ENCODE measurements around the gene AGBL4.

AGBL4 gene

DNA sequence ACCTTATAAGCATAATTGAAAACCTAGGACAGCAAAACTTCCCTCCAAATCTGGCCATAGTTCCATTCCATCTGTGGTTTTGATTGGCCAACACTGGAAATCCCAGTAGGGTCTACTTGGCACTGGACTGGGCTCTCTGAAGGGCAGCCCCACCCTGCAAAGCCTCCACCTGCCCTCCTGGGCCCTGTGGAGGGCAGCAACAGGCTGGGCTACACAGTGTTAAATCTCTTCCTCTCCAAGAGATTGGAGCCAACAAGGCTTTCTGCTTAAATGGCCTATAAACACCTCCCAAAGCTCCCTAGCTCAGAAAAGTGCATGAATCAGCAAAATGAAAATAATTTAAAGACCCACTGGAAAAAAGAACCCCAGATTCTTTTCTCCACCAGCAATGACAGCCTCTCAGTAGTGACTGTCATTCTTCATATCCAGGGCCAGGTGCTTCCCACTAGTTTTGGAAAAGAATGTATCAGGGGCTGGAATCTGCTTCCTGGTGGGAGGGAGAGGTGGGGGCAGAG, 1305.6 kb downstream of the AGBL4 start:
- Histone ChIP-seq H3K4me1 (no peaks in the 10 kb centered on the region), H3K4me3 (no peak overlapping the region), H3K27ac (no peak overlapping the region), H3K36me3 (no peaks in the 10 kb centered on the region), H3K27me3 (no peaks in the 10 kb centered on the region), H3K9me3 (no peaks in the 10 kb centered on the region)
- TF ChIP-seq, protein P1, sequence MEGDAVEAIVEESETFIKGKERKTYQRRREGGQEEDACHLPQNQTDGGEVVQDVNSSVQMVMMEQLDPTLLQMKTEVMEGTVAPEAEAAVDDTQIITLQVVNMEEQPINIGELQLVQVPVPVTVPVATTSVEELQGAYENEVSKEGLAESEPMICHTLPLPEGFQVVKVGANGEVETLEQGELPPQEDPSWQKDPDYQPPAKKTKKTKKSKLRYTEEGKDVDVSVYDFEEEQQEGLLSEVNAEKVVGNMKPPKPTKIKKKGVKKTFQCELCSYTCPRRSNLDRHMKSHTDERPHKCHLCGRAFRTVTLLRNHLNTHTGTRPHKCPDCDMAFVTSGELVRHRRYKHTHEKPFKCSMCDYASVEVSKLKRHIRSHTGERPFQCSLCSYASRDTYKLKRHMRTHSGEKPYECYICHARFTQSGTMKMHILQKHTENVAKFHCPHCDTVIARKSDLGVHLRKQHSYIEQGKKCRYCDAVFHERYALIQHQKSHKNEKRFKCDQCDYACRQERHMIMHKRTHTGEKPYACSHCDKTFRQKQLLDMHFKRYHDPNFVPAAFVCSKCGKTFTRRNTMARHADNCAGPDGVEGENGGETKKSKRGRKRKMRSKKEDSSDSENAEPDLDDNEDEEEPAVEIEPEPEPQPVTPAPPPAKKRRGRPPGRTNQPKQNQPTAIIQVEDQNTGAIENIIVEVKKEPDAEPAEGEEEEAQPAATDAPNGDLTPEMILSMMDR (IDR thresholded peaks at IDR 0.05), result no peak
- intact Hi-C loops (cut with DNase I; ENCODE audit: low total_unique reads), result no loop called here
- DNase-seq, result no peak

DNA sequence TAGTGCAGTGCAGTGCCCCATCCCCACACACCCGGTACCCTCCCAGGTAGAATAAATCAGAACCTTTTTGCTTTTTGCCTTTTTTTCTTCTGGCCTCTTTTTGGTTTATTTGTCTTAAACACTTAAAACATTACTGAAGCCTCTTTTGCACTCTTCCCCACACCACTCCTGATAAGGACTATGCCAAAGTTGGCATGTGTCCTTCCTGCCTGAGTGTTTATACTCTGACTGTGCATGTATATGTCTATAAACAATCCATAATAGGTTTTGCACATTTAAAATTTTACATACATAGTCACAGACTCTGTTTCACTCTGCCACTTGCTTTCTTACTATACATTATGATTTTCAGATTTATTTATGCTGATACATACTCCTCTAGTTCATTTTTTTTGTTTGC, 1306.7 kb downstream of the AGBL4 start:
- DNase-seq, result no peak
- Histone ChIP-seq H3K9me3 (no peaks in the 10 kb centered on the region), H3K36me3 (no peaks in the 10 kb centered on the region), H3K4me1 (no peaks in the 10 kb centered on the region), H3K4me3 (no peak overlapping the region), H3K27ac (no peak overlapping the region), H3K27me3 (no peaks in the 10 kb centered on the region)
- TF ChIP-seq, protein P1 (IDR thresholded peaks at IDR 0.05), result no peak
- intact Hi-C loops (cut with DNase I; ENCODE audit: low total_unique reads), result no loop called here

DNA sequence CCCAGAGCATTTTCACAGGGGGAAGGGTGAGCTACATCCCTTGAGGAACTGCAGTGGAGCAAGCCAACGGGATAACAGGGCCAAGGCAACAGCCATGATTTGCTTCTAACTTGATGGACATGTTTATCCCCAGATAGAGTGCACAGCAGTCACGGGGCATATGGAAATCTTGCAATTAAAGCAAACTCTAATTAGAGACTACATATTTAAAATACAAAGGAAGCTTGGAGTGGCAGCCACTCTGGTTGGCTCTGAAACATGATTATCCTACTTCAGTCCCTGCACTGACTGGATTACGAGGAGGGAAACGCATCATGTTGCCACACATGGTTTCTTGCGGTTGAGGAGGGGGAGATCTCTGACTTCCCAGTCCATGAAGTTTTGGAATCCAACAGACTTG, 1307.8 kb downstream of the AGBL4 start:
- TF ChIP-seq, protein P1 (IDR thresholded peaks at IDR 0.05), result no peak
- Histone ChIP-seq H3K4me1 (no peaks in the 10 kb centered on the region), H3K9me3 (no peaks in the 10 kb centered on the region), H3K27me3 (no peaks in the 10 kb centered on the region), H3K27ac (no peak overlapping the region), H3K4me3 (no peak overlapping the region), H3K36me3 (no peaks in the 10 kb centered on the region)
- no peak for DNase-seq
- intact Hi-C loops (cut with DNase I; ENCODE audit: low total_unique reads), result no loop called here

DNA sequence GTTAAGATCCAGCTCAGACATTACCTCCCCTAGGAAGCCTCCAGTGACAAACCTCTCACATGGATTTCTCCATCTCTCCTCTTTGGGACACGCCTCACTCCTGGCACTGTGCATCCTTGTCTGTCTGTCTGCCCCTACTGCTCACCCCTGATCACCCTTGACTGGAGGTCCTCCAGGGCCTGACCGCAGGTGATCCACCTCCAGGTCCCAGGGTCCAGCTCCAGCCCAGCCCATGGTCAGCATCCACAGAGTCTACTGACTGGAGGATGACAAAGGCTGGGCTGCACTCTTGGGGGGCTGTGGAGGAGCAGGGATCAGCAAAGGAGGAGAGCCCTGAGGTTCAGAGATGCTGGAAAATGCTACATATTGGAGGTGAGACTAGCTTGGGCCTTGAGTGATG, 1312.8 kb downstream of the AGBL4 start:
- TF ChIP-seq, protein P1 (IDR thresholded peaks at IDR 0.05), result no peak

DNA sequence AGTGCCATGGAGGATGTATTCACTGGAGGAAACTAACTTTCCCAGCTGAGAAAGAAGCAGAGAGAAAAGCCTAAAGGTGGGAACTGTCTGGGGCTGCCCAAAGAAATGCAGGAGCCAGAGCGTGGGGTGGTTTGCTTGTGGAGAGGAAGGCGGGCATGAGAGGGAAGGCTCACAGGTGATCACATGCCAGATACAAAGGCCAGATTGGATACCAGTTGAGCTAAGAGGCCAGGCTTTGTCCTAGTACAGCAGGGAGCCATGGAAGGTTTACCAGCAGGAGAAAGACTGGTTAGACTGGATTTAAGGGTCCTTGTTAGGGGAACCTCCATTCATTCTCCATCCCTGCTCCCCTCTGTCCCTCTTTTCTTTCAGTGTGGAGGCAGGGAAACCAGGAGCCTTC, 1313.4 kb downstream of the AGBL4 start:
- DNase-seq, result no peak
- Histone ChIP-seq H3K36me3 (no peaks in the 10 kb centered on the region), H3K4me1 (no peaks in the 10 kb centered on the region), H3K27me3 (no peaks in the 10 kb centered on the region), H3K27ac (no peak overlapping the region), H3K9me3 (no peaks in the 10 kb centered on the region), H3K4me3 (no peak overlapping the region)
- intact Hi-C loops (cut with DNase I; ENCODE audit: low total_unique reads), result no loop called here
- TF ChIP-seq, protein P1 (IDR thresholded peaks at IDR 0.05), result no peak

More for the DNA sequence above, 1312.8 kb downstream of the AGBL4 start:
- no peak overlapping the region for H3K27ac ChIP-seq
- no peaks in the 10 kb centered on the region for H3K27me3 ChIP-seq
- no peaks in the 10 kb centered on the region for H3K4me1 ChIP-seq
- H3K36me3 ChIP-seq, result no peaks in the 10 kb centered on the region
- no peak overlapping the region for H3K4me3 ChIP-seq
- H3K9me3 ChIP-seq, result no peaks in the 10 kb centered on the region
- intact Hi-C loops (cut with DNase I; ENCODE audit: low total_unique reads), result no loop called here
- DNase-seq, result no peak

DNA sequence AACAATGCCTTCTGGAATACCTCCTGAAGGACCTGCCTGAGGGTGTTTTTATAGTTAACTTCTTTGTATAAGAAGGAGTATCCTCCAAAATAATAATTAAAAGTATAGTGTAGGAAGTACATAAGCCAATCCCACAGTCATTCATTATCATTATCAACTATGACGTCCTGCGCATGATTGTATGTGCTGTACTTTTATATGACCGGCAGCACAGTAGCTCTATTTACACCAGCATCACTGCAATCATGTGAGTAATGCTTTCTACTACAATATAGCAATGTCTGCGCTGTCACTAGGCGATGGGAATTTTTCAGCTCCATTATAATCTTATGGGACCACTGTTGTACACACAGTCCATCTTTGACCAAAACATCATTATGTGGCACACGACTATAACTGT, 1319.0 kb downstream of the AGBL4 start:
- no peak overlapping the region for H3K4me3 ChIP-seq
- intact Hi-C loops (cut with DNase I; ENCODE audit: low total_unique reads), result no loop called here
- no peak for DNase-seq
- no peaks in the 10 kb centered on the region for H3K4me1 ChIP-seq
- TF ChIP-seq, protein P1 (IDR thresholded peaks at IDR 0.05), result no peak
- H3K36me3 ChIP-seq, result no peaks in the 10 kb centered on the region
- H3K9me3 ChIP-seq, result no peaks in the 10 kb centered on the region
- no peaks in the 10 kb centered on the region for H3K27me3 ChIP-seq
- H3K27ac ChIP-seq, result no peak overlapping the region
